Heart left ventricle (tissue), 13 donors: ENCODE data around the gene DAPK3.

Experiments used
- POLR2A ChIP-seq, 2 donors: fragments of 450-650 bp; IDR thresholded peaks; one replicate each; pipeline ENCODE4 v1.6.1; 2017; ENCODE audit warnings: antibody characterized with exemption in 2 of 2, mild to moderate bottlenecking in 2 of 2, moderate library complexity in 2 of 2
- TF ChIP-seq, protein P1 (sequence below), 12 donors: fragments of 200-600 bp; sonication (generic) in 4 of 12; IDR thresholded peaks; one replicate each; pipeline versions ENCODE4 v1.5.0 to v1.8.0; 2018 to 2022; ENCODE audit warnings: antibody characterized with exemption in 12 of 12, mild to moderate bottlenecking in 5 of 12
- donor health status: ischemic (EF 13 %, LVEDD 7.1; RV severe dilation, severe dysfunction).
- donor health status: DM: no; HTN: yes; CAD: no.
- donor health status: DM: no; HTN: no; CAD: no.
- donor health status: ischemic (EF 25% LVEDD 6.9; RV normal size, moderate dysfunction).
- donor health status: ischemic (EF 25% LVEDD 5.7; RV mildly dilated, moderate dysfunction).
- donor health status: ischemic (EF 35%, LVEDD 5.7; RV mildly dilated, moderate dysfunction).
- donor health status: nonischemic (EF 11% LVEDD 7.7; RV severe dilation, severe dysfunction).
- donor health status: DM: yes; HTN: yes; CAD: no.
- donor health status: PGD.
- donor health status: ischemic (EF 29% LVEDD 5.4; RV normal size, mild dysfunction).
- donor health status: nonischemic (EF 23%, LVEDD 6.1; RV moderate dilation, normal function).

DNA sequence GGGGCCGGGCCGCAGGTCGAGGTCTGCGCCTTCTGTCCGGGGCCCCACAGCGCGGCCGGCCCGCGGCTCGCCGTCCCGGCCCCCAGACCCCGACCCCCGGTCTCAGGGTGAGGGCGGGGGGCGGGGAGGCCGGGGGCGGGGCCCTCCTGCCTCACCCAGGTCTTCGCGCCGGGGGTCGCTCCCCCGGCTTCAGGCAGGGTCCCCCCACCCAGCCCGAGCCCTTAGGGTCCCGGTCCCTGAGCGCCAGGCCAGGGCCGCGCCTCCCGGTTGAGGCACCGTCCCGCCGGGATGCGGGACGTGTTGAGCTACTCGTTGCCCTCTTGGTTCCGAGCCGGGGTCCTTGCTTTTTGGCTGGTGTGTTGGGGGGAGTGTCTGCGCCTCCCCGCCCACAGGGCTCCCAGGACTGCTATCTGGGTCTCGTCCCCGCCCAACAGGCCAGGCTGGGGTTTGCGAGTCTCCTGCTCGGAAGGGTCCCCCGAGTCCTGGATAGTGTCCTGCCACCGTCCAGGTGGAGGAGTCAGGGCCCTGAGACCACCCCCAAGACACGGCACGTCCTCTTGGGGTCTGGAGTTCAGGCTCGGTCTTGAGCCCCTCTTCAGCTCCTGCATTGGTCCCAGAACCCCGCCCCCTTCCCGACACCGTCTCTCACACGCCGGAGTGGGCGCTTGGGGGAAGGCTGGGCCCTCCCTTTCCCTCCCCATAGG is 37.1 kb upstream of the DAPK3 start:
- TF ChIP-seq, protein P1, sequence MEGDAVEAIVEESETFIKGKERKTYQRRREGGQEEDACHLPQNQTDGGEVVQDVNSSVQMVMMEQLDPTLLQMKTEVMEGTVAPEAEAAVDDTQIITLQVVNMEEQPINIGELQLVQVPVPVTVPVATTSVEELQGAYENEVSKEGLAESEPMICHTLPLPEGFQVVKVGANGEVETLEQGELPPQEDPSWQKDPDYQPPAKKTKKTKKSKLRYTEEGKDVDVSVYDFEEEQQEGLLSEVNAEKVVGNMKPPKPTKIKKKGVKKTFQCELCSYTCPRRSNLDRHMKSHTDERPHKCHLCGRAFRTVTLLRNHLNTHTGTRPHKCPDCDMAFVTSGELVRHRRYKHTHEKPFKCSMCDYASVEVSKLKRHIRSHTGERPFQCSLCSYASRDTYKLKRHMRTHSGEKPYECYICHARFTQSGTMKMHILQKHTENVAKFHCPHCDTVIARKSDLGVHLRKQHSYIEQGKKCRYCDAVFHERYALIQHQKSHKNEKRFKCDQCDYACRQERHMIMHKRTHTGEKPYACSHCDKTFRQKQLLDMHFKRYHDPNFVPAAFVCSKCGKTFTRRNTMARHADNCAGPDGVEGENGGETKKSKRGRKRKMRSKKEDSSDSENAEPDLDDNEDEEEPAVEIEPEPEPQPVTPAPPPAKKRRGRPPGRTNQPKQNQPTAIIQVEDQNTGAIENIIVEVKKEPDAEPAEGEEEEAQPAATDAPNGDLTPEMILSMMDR (IDR thresholded peaks at IDR 0.05) = no peak
- TF ChIP-seq POLR2A (IDR thresholded peaks at IDR 0.05) = no peak
